NCI-H524 (cell line): ENCODE measurements around the gene ACSM2A.
"Not testable (repeated sequence)": the region's sequence is repeated elsewhere in the genome, so short reads cannot be mapped to it uniquely, and the experiment has no call there.

Experiments used
- DNase-seq, 2 experiments: peaks; one replicate each; lab custom pipeline; 2025; lab: John Stamatoyannopoulos, UW

ACSM2A gene

DNA sequence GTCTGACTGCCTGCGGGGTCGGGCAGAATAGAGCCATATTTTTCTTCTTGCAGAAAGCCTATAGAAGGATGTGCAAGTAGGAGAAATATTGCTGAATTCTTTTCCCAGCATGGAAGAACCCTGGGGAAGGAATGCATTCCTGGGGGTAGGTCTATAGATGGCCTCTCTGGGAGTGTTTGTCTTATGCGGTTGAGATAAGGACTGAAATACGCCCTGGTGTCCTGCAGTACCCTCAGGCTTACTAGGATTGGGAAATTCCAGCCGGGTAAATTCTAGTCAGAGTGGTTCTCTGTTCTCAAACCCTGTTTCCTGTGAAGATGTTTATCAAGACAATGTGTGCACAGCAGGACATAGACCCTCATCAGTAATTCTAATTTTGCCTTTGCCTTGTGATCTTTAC is 2.3 kb downstream of the ACSM2A start:
- DNase-seq, result not testable (repeated sequence)

DNA sequence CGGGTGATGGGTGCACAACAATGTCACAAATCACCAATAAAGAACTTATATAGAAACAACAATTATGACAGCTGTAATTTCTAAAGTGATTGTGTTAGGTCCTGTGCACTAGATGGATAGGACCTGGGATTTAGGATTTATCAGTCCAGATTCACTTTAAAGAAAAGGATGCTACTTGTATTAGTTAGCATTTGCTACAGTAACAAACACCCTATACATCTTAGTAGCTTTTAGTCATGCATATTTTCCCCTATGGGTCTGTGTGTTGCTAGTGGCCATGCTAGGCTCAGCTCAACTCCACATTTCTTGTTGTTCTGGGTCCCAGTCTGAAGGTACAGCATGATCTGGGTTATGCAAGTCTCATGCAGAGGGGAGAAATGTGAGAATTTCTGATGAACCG is 7.9 kb downstream of the ACSM2A start:
- DNase-seq, result not testable (repeated sequence)

DNA sequence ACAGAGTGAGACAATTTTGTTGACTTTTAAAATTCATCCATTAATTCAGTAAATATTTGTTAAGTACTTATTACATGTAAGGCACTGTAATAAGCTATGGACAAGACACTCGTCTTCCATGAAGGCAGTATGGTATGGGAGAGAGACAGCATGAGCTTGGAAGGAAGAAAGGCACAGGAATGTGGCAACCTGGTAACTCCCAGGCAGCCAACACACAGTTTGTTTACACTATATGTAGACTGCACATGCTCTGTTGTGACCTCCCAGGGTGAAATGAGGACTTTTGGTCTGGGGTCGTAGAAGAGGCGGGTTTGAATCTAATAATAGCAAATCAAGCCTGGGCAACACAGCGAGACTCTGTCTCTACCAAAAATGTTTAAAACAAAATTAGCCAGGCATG is 9.0 kb downstream of the ACSM2A start:
- not testable (repeated sequence) for DNase-seq

GRCh38 chr16:20468954-20469353 is 17.6 kb downstream of the ACSM2A start:
- DNase-seq, result not testable (repeated sequence)

GRCh38 chr16:20469930-20470329 is 18.6 kb downstream of the ACSM2A start:
- DNase-seq, result not testable (repeated sequence)

DNA sequence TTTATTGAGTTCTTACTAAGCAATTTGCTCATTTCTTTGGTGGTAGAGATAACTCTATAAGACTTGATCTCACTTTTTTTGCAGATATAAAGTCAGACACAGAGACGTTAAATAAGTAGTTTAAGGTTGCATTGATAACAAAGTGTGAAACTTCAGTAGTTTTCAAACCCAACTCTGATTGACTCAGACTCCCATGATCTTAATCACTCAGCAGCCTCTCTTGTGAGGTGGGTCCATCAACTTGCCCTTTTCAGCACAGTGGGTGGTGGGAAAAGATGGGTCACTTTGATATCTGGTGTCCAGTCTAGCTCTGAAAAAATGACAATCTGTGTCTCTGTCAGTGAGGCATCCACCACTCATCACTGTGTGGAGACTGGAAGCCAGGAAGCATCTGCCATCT is 19.4 kb downstream of the ACSM2A start:
- DNase-seq, result not testable (repeated sequence)

GRCh38 chr16:20477188-20477744 is 25.9 kb downstream of the ACSM2A start:
- not testable (repeated sequence) for DNase-seq

GRCh38 chr16:20483989-20484388 is 32.7 kb downstream of the ACSM2A start:
- DNase-seq, result not testable (repeated sequence)

GRCh38 chr16:20484726-20485125 is 33.4 kb downstream of the ACSM2A start:
- DNase-seq, result no peak

- no peak for DNase-seq
These were observed 34.1 kb downstream of the ACSM2A start for GRCh38 chr16:20485408-20485807.

DNA sequence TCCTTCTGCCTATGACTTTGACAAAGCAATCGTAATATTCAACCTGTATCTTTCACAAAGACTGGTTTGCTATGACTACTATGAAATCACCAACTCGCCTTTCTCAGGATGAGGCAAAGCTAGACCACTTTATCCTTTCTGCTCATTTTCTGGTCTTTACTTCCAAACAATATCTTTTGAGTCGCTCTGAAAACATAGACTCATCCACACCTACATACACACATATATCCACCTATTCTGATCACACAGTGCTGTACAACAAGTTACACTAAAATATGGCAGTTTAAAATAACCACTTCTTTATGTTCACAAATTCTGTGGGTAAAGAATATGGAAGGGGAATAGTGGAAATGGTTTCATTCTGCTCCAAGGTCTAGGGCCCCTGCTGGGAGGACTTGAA is 39.7 kb downstream of the ACSM2A start:
- DNase-seq, result not testable (repeated sequence)

DNA sequence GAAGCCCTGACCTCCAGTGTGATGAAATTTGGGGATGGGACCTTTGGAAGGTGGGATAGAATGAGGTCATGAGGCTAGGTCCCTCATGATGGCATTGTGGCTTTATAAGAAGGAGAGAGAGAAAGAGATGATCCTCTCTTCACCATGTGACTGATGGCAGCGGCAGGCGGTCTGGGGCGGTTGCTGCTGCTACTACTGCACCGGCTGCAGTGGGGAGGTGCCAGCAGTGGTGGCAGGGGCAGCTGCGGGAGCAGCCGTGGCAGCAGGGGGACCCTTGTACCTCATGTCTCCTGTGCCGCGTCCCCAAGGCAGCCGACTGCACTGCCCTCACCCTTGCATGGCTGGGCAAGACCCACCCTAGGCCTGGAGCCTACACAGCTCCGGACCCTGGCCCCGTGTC is 40.1 kb downstream of the ACSM2A start:
- DNase-seq, result not testable (repeated sequence)

GRCh38 chr16:20504418-20504817 is 53.1 kb downstream of the ACSM2A start:
- no peak for DNase-seq

DNA sequence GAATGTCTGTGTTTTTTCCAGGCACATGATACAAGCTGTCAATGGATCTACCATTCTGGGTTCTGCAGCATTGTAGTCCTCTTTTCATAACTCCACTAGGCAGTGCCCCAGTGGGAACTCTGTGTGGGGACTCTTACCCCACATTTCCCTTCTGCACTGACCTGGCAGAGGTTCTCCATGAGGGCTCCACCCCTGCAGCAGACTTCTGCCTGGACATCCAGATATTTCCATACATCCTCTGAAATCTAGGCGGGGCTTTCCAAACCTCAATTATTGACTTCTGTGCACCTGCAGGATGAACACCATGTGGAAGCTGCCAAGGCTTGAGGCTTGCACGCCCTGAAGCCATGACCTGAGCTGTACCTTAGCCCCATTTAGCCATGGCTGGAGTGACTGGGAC is 56.0 kb downstream of the ACSM2A start:
- no peak for DNase-seq

- no peak for DNase-seq
These were observed 59.0 kb downstream of the ACSM2A start for GRCh38 chr16:20510323-20510722.

- DNase-seq, result no peak
These were observed 64.4 kb downstream of the ACSM2A start for GRCh38 chr16:20515688-20516090.

DNA sequence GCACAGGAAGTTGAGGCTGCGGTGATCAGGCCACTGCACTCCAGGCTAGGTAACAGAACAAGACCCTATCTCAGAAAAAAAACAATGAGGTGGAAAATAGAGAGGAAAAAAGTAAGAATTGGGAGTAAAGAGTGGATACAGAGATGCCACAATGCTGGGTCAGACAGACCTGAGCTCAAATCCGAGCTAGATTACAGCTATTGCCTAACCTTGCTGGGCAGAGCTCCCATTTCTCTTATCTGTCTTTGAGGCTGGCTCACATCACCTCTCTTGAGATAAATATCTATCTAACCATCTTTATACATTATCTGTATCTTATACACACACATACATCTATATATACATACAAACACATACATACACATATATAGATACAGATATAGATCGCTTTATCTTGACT is 65.8 kb downstream of the ACSM2A start:
- DNase-seq, result no peak

- no peak for DNase-seq
These were observed 67.9 kb downstream of the ACSM2A start for GRCh38 chr16:20519231-20519630.

GRCh38 chr16:20520103-20520502 is 68.8 kb downstream of the ACSM2A start:
- no peak for DNase-seq

DNA sequence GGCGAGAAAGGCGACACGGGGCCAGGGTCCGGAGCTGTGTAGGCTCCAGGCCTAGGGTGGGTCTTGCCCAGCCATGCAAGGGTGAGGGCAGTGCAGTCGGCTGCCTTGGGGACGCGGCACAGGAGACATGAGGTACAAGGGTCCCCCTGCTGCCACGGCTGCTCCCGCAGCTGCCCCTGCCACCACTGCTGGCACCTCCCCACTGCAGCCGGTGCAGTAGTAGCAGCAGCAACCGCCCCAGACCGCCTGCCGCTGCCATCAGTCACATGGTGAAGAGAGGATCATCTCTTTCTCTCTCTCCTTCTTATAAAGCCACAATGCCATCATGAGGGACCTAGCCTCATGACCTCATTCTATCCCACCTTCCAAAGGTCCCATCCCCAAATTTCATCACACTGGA is 80.5 kb downstream of the ACSM2A start:
- DNase-seq, result not testable (repeated sequence)

- not testable (repeated sequence) for DNase-seq
These were observed 81.0 kb downstream of the ACSM2A start for GRCh38 chr16:20532284-20532792.

DNA sequence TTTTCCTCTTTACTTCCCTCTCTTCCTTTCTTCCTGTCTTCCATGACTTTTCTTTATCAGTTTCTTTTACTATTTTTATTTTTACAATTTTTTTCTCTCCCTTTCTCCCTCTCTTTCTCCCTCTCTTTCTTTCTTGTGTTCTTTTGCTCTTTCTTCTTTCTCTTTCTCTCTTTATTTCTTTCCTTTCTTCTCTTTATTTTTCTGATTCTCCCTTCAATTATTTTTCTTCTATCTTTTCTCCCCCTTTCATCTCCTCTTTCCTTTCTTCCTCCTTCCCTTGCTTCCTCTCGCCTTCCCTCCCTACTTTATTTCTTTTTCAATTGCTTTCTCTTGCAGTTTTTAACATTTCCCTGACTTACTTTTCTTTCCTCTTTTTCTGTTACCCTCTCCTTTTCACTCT is 85.3 kb downstream of the ACSM2A start:
- not testable (repeated sequence) for DNase-seq
